Fibroblast of skin of right biceps (primary cell): ENCODE data around the gene APC.
"Not testable (repeated sequence)": the region's sequence is repeated elsewhere in the genome, so short reads cannot be mapped to it uniquely, and the experiment has no call there.

Experiments used
- DNase-seq: peaks from one replicate; pipeline ENCODE4 v3.0.0-alpha.2; 2013

Gene APC

DNA sequence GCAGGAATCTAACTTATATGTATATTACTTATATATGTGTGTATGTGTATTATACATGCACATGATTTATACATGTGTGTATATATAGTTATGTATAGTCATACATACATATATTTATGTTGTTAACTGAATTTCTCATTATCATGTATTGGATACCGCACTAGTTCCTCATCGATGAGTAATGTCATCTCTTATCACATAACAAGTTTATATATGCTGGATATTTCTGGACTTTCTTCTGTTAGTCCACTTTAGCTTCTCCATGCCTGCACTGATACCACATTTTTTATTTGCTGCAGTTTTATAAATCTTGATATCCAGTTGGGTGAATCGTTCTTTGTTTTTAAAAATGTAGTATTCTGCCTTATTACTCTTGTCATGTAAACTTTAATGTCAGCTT, 50.2 kb downstream of the APC start:
- no peak for DNase-seq

DNA sequence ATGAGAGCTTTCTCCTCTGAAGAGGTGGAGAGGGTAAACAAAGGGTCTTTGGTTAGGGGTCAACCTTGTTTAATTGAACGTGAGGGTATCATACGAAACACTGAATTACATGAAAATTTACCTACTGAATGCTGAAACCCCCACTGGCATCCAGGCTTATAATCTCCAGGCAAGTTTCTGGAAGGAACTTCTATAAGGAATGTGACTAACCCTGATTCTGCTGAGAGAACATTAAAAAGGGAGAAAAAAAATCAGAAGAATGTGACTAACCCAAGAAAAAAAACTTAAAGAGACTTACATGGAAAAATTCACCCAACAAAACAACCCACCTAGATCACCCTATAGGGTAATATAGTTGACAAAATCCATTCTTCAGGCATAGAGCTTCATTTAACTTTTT, 55.5 kb downstream of the APC start:
- DNase-seq, result no peak

DNA sequence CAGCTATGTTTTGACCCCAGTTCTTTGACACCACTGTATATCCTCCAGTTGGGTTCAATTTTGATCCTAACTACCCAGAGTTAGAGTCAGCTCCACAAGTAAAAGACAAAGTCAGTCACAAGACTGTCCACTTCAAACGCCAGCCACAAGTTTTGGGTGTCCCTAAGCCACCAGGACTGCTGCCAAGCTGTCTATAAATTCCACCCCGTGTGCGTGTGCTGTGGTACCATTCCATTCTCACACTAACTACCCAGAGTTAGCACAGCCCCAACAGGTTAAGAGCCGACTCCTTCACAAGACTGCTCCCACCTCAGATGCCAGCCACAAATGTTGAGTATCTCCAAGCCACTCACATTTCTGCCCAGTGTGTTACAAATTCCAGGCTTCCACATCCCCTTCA, 56.7 kb downstream of the APC start:
- no peak for DNase-seq

DNA sequence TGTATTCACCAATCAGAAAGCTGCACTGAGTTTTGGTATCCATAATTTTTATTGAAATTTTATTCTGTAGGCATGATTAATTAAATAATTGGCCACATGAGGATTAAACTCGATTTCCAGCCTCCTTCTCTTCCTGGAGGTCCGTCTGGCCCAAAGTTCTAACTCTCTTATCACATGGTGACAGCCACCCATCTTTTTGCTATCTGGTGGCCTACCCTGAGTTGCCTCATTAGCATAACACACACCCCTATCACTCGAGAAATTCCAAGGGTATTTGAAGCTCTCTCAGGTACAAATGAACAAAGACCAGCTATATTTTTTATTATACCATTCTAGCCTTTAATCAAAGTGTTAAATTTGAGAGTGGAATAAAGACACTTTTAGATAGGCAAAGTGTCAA, 57.7 kb downstream of the APC start:
- no peak for DNase-seq

DNA sequence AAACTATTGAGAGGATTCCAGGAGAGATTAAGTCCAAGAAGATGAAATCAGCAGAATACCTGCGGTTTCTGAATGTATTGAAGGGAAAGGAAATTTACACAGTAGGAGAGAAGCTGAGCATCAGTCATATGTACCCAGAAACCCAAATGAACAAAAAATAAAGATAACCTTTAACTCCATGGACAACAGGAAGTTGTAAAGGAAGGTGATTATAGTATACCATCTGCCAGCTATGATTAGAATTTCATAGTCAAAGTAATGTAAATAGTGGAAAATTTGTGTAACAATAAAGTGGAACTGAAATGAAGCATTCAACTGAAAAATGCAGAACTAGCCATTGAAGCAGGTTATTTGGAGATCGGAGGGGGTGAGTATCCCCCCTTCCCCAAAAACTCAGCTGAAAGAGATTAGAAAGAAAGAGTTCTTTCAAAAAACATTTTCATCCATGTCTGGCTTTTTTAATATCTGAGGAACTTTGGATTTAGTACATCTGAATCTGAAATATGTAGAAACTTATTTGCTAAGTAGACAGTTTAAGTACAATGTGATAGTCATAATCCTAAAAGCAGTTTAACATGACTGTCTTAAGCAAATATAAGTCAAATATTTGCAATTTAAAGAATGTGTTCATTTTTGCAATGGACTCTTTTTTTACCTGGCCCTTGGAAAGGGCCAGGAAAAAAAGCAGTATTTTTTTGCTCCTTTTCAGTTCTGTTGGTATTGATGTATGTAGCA, 58.4 kb downstream of the APC start:
- peak; percentile 15 for DNase-seq

DNA sequence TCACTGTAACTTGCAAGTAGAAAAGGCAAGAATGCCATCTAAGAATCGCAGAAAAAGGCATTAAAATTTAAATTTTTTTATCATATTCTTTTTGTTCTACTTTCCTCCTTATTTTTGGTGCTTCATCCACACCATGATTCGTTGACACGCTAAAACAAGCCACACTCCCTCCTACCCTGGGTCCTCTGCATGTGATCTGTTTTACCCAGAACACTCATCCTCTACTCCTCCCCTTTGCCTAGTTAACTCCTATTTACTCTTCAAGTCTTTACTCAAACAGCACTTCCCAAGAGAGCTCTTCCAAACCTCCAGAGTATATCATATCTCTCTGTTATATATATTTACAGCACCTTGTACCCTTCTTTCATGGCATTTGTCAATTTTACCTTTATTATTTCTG, 62.0 kb downstream of the APC start:
- no peak for DNase-seq

DNA sequence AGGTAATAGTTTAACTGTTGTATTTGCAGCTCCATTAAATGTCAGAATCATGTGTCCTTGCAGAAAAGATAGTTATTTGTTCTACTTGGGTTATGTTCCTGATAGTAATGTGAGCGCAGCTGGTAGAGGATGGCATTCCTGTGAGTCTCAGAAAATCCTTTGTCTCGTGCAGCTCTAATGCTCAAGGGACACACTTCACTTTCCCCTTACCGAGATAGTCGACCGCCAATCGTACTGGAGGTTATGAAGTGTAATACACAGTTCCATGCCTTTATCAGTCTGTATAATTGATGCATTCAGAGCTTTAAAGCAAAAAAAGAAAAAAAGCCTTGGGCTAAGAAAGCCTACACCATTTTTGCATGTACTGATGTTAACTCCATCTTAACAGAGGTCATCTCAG, 63.2 kb downstream of the APC start:
- DNase-seq, result no peak

DNA sequence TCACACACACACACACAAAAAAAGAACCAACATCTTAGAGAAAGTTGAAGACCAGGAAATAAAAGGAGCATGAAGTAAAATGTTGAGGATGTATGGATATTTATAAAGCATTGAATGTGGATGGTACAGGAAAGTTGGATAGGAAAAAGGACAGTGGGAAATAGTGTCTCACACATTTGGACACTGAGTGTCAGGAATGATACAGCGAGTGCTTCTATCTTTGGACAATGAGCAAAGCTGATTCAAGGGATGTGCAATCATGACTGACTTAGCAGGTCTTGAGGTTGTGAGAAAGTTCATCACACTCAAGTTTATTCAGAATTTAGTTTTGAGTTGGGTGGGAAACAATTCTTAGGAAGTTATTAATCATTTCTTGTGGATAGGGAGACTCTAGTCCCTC, 73.3 kb downstream of the APC start:
- no peak for DNase-seq

DNA sequence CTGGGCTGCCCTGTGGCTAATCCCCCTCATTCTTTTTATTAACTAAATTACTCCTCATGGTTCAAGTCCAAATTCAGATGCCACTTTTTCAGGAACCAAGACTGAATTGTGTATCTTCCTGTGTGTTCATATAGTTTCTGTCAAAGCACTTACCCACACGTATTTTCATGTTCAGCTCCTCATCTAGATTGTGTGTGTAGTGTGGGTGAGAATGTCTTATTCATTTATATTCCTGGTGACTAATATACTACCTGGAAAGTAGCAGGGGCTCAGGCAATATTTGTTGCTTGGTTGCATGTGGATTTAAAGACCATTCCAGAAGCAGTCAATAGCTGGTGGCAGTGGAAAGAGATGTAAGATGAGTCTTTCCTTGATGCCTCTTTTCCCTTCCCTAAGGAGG, 74.9 kb downstream of the APC start:
- no peak for DNase-seq

DNA sequence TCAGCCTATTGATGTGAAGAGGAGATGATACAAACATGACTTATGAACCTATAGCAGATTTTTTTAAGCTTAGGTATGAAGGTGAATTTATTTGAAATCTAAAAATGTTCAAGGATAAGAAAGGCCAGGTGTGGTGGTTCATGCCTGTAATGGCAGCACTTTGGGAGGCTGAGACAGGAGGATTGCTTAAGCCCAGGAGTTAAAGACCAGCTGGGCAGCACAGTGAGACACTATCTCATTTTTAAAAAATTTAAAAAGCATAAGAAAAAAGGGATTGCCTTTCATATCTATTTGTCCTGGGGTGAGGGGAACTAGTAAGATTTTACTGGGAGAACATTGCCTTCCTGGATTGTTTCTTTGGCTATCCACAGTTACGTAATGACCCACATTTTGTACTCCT, 82.6 kb downstream of the APC start:
- no peak for DNase-seq

DNA sequence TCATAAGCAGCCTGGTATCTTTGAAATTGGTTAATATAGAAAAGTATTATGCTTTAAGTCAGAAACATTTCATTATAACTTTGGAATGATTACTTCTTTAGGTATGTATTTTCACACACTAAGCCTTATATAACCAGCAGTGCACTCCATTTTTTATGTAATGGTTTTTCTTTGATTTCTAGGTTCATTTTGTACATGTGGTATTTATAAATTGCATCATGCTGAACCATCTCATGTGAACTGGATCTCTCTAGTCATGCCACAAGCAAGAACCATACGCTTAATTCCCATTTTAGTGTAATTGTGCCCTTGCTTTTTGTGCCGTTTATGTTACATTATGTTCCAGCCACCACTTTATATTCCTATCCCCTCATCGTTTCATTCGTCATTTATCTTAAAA, 84.8 kb downstream of the APC start:
- DNase-seq, result no peak

DNA sequence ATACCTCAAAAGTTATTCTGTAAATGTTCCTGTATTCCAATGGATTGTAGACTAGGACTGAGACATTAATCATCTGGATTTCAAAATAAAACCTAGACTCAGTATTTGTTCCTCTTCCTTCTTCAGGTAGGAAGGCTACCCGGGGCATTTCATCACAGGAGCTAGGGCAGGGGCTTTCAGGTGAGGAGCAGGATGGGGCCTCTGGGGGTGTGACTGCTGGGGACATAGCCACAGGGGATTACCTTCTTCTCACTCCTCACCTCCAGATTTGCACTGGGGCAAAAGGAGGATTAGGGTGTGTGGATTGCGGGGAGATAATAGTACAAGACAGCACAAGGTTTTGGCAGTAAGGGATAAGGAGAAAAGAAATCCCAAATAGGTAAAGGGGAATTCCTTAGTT, 85.5 kb downstream of the APC start:
- no peak for DNase-seq

DNA sequence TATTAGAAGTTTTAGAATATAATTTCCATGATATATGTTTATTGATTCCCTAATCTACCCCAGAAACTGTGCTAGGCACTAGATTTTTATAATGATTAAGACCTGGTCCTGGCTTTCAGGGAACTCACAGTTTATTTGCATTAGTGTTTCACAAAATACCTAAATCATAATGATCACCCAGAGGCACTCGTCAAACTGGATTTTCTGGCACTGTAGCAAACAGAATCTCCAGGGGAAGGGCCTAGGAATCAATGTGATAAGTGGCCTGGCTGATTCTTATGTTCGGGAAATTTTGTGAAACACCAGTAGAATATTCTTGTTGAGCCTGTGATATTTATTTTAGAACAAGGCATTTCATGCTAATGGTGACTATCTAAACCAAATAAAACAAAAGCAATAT, 86.0 kb downstream of the APC start:
- DNase-seq, result no peak

DNA sequence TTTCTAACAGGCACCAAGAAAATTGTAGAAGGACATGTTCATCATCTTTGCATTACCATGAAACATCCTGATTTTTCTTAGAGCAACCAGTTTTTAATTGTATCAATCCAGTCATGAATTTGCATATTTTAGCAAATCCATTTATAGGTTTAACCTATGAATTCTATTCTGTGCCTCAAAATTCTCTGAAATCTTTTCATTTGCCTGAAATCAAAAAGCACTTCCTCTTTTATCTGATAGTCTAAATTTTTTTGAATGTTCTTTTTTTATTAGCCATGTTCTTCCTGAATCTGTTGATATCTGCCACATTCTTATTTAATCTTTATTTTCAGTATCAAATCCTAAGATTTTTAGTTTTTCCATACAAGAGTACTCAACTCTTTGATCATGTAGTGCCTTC, 86.5 kb downstream of the APC start:
- no peak for DNase-seq

DNA sequence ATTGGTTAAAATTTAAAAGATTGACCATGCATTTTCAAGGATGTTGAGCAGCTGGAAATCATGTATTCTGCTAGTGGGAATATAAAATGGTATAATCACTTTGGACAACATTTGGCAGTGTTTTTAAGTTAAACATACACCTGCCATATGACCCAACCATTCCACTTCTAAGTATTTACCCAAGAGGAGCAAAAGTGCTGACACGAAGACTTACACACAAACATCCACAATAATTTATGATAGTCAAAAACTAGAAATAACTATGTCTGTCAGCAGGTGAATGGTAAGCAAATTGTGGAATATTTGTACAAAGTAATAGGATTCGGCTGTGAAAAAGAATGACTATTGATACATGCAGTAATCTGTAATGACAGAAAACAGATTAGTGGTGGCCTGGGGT, 92.7 kb downstream of the APC start:
- no peak for DNase-seq

DNA sequence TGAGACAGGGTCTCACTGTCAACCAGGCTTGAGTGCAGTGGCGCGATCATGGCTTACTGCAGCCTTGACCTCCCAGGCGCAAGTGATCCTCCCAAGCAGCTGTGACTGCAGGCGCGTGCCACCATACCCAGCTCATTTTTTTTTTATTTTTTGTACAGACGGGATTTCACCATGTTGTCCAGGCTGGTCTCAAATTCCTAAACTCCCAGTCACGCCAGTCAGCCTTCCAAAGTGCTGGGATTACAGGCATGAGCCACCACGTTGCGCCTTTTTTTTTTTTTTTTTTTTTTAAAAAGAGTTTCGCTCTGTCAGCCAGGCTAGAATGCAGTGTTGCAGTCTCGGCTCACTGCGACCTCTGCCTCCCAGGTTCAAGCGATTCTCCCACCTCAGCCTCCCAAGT, 96.3 kb downstream of the APC start:
- DNase-seq, result no peak

DNA sequence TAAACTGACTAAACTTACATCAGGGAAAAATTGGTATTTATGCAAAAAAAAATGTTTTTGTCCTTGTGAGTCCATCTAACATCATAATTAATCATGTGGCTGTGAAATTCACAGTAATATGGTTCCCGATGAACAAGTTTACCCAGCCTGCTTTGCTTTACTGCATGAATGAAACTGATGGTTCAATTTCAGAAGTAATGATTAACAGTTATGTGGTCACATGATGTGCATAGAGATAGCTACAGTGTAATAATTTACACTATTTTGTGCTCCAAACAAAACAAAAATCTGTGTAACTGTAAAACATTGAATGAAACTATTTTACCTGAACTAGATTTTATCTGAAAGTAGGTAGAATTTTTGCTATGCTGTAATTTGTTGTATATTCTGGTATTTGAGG, 106.8 kb downstream of the APC start:
- DNase-seq, result no peak

DNA sequence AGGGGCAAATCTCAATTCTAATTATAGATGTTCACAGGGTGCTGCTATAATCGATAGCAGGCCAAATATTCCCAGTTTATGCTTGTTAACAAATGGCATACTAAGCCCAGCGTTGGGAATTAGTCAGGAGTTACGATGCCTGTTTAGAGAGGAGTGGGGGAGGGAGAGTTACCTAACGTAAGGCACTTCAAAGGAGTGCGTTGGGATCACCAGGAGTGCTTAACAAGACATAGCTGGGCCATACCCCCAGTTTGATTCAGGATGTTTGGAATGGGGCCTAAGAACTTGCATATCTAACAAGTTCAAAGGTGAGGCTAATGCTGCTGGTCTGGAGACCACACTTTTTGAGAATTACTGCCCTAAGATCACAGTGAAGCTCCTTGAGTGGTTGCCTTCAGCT, 108.9 kb downstream of the APC start:
- no peak for DNase-seq

DNA sequence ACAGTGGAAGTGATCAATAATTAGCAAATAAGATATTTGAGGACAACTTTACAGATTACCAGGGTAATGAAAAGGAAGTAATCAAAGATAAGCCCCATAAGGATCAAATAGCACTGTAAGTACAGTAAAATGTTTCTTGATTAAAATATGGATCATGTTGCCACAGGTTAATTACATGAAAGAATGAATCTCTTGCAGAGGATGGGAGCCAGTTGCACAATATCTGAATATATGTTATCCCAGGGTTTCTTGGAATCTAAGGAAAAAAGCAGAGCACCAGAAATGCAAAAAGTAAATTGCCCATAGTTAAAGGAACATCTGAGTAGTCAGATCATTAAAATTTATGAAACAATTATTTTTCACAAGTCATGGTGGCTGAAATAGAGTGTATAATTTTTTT, 109.6 kb downstream of the APC start:
- DNase-seq, result no peak

DNA sequence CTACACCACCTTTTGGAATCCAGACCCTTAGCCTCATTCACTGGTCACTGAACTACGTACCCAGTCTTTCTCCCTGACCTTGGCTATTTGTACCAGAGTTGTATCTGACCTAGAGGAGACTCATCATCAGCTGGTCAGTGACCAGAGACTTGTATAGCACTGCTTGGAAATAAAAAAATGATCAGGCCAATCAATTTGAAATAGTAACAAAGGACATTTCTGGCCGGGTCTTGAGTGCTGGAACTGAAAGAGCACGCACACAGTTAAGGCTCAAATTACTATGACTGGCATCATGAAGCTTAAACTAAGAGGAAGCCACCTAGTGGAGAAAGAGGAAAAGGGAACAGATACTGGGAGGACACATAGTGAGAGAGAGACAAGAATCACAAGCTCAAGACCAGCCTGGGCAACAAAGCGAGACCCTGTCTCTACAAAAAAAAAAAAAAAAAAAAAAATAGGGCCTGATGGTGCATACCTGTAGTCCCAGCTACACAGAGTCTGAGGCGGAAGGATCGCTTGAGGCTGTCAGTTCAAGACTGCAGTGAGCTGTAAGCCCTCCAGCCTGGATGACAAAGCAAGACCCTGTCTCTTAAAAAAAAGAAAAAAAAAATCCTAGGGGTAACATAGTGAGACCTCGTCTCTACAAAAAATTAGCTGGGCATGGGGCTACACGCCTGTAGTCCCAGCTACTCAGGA, 110.6 kb downstream of the APC start:
- peak; percentile 69 for DNase-seq

DNA sequence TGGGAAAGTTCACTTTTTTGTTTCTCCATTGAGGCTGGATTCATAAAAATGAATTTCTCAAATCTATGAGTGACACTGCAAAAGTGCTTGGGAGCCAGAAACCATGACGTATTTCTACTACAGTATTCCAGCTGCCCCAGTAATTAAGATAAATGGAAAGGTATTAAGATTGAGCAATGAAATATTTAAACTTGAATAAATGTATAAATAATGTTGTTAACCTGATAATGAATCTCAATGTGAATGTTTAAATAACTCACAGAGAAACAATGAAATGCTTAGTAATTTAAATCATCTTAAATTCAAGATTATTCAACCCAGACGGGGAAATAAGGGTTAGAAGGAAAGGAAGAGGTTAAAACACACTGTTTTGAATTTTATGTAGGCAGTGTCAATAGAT, 112.2 kb downstream of the APC start:
- no peak for DNase-seq

DNA sequence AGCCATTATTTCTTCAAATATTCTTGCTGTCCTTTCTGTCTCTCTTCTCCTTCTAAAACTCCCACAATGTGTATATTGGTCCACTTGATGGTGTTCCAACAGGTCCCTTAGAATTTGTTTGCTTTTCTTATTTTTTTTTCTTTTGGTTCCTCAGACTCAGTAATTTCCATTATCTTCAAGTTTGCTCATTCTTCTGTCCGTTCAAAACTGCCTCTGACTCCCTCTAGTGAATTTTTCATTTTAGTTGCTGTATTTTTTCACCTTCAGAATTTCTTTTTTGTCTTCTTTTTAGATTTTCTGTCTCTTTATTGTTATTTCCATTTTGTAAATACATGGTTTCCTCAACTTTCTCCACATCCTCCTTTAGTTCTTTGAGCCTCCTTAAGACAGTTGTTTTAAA, 117.0 kb downstream of the APC start:
- no peak for DNase-seq

DNA sequence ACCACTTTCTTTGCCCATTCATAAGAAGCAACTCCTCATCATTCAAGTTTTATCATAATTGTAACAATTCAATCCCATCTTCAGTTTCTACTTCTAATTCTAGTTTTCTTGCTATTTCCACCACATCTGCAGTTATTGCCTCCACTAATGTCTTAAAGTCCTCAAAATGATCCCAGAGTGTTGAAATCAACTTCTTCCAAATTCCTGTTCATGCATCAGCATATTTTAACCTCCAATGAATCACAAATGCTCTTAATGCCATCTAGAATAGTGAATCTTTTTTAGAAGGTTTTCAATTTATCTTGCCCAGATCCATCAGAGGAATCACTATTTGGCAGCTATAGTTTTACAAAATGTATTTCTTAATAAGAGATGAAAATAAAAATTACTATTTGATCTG, 120.2 kb downstream of the APC start:
- DNase-seq, result no peak

DNA sequence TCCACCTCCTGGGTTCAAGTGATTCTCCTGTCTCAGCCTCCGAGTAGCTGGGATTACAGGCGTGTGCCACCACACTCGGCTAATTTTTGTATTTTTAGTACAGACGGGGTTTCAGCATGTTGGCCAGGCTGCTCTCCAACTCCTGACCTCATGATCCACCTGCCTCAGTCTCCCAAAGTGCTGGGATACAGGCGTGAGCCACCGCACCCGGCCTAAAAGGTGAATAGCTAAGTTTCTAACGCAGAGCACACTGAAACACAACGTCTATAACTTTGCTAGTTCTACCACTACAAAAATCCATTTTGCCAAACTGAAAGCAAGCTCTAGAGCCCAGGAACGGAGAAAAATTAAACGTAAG, 122.9 kb downstream of the APC start:
- DNase-seq, result not testable (repeated sequence)

DNA sequence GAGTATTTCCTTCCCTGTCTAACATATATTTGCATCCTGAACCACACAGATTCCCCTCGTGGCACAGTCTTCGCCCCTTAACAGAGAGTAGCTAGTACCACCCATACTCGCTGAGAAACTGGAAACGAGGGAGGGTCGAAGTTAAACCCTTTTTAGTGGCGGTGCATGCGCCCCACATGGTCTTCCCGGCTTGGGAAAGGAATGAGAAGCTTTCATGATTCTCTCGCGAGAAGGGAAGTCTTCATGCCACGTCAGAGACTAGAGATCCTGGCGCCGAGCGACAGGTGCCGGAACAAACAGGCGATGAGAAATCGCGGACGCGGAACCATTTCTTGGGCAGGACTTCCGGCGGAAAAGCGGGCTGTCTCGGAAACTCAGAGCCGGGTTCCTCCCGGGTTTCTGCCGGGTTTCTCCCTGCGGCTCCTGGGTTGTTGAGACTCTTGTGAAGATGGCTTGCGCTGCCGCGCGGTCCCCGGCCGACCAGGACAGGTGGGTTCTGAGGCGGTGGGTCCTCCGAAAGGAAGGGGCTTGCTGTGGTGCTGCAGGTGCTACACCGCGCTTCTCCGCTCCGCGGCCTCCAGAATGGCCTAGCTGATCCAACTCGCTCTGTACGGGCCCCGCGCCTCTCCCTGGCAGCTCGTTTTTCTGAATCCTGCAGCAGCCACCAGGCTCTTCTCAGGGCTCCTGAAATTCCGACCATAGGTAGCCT, 123.4 kb downstream of the APC start, which contains the start of gene SRP19:
SRP19 (plus strand) TSS at position 359 of the 709 bp plus-strand sequence; CDS start at position 449, 90 bp downstream.
- peak; percentile 98 for DNase-seq
